K562 (cell line): ENCODE measurements around the gene SMG5. TPM values are rescaled to one million over a fixed set of nuclear protein-coding genes. Genes with fewer than 3 reads are reported as not detected.

ENCODE experiments used
- CBX5 ChIP-seq: IDR thresholded peaks from 2 replicates; pipeline ENCODE4 v1.6.1; 2014; ENCODE audit warnings: low read depth, borderline replicate concordance
- CHCHD3 ChIP-seq: fragments of 250-450 bp; sonication (Bioruptor Pico); IDR thresholded peaks from 2 replicates; pipeline ENCODE4 v2.1.2; 2022; ENCODE audit warnings: mild to moderate bottlenecking
- CXXC5 ChIP-seq: fragments of 250-450 bp; sonication (Bioruptor Pico); IDR thresholded peaks from 2 replicates; pipeline ENCODE4 v1.8.0; 2022; ENCODE audit warnings: inconsistent platforms, mild to moderate bottlenecking, moderate library complexity
- HBP1 ChIP-seq: fragments of 450-650 bp; formaldehyde crosslinking; IDR thresholded peaks from 2 replicates; pipeline ENCODE4 v1.4.0; 2022; ENCODE audit warnings: missing genetic modification characterization
- HEY1 ChIP-seq: fragments of 250-450 bp; sonication (Bioruptor Pico); IDR thresholded peaks from 2 replicates; pipeline ENCODE4 v1.5.0; 2020; ENCODE audit warnings: mild to moderate bottlenecking, moderate library complexity, borderline replicate concordance
- MAFK ChIP-seq: IDR thresholded peaks from 2 replicates; pipeline ENCODE4 v1.6.1; 2011; ENCODE audit warnings: low read length, improper control_type of control experiment
- MAX ChIP-seq: sonication (generic); formaldehyde crosslinking; IDR thresholded peaks from 2 replicates; pipeline ENCODE4 v1.9.0; 2022; ENCODE audit warnings: mild to moderate bottlenecking, missing genetic modification reagents
- MAZ ChIP-seq, 2 experiments: fragments of 450-650 bp in 1 of 2; sonication (generic) in 1 of 2; formaldehyde crosslinking; IDR thresholded peaks in 1 of 2; conservative IDR thresholded peaks in 1 of 2; 2 replicates each; pipeline versions ENCODE4 v1.4.0 to v1.5.0; 2020; ENCODE audit warnings: mild to moderate bottlenecking in 1 of 2, missing genetic modification reagents in 1 of 2
- MYNN ChIP-seq, 2 experiments: sonication (generic); formaldehyde crosslinking in 1 of 2; IDR thresholded peaks; 2 replicates each; pipeline versions ENCODE4 v1.5.0 to v1.6.1; 2016 to 2020; ENCODE audit warnings: antibody characterized with exemption in 1 of 2, missing genetic modification reagents in 1 of 2
- POLR3G ChIP-seq: IDR thresholded peaks from 2 replicates; pipeline ENCODE4 v1.6.1; 2011; ENCODE audit not compliant: insufficient read length, insufficient replicate concordance; ENCODE audit errors: extremely low read depth
- PRPF4 ChIP-seq: fragments of 200-400 bp; formaldehyde crosslinking; IDR thresholded peaks from one replicate; pipeline ENCODE4 v1.6.1; 2017; ENCODE audit warnings: low read length, low read depth, mild to moderate bottlenecking; ENCODE audit not compliant: insufficient read depth, poor library complexity, severe bottlenecking
- RBM17 ChIP-seq: fragments of 200-400 bp; formaldehyde crosslinking; IDR thresholded peaks from 2 replicates; pipeline ENCODE4 v1.6.1; 2017; ENCODE audit warnings: low read depth, mild to moderate bottlenecking, low read length, borderline replicate concordance
- RBM39 ChIP-seq: fragments of 200-400 bp; formaldehyde crosslinking; optimal IDR thresholded peaks from 2 replicates; pipeline ENCODE3; 2018; ENCODE audit warnings: low read depth, low read length
- RNF219 ChIP-seq: fragments of 250-450 bp; sonication (Bioruptor Pico); IDR thresholded peaks from 2 replicates; pipeline ENCODE4 v1.5.0; 2022; ENCODE audit warnings: mild to moderate bottlenecking
- SMARCA4 ChIP-seq: fragments of 450-650 bp; IDR thresholded peaks from 2 replicates; pipeline ENCODE4 v1.6.1; 2016
- THRAP3 ChIP-seq: fragments of 450-650 bp; IDR thresholded peaks from 2 replicates; pipeline ENCODE4 v1.6.1; 2016; ENCODE audit warnings: mild to moderate bottlenecking, inconsistent platforms, borderline replicate concordance
- YBX1 ChIP-seq: fragments of 450-650 bp; IDR thresholded peaks from 2 replicates; pipeline ENCODE4 v1.7.1; 2016; ENCODE audit warnings: mild to moderate bottlenecking
- ZBTB26 ChIP-seq: fragments of 450-650 bp; formaldehyde crosslinking; IDR thresholded peaks from 2 replicates; pipeline ENCODE4 v1.4.0; 2022; ENCODE audit warnings: missing genetic modification characterization
- ZFP91 ChIP-seq: sonication (generic); formaldehyde crosslinking; IDR thresholded peaks from 2 replicates; pipeline ENCODE4 v1.8.0; 2022; ENCODE audit warnings: mild to moderate bottlenecking, missing genetic modification reagents
- ZNF184 ChIP-seq: sonication (generic); formaldehyde crosslinking; IDR thresholded peaks from 2 replicates; pipeline ENCODE4 v1.5.0; 2020; ENCODE audit warnings: missing genetic modification reagents
- ZNF584 ChIP-seq: fragments of 200-800 bp; sonication (Bioruptor generic); IDR thresholded peaks from 2 replicates; pipeline ENCODE4 v1.6.1; 2016; ENCODE audit warnings: low read depth, mild to moderate bottlenecking, missing genetic modification characterization, missing compliant biosample characterization
- ZNF707 ChIP-seq: fragments of 250-450 bp; sonication (Bioruptor Pico); conservative IDR thresholded peaks from 2 replicates; pipeline ENCODE4 v1.8.0; 2022; ENCODE audit warnings: inconsistent platforms, mild to moderate bottlenecking, moderate library complexity
- polyA plus RNA-seq, 8 experiments: library from polyadenylated mRNA; depleted of rRNA in 4 of 8; stranded (reverse) in 5 of 8; unstranded in 3 of 8; fragments of >200 nt; fragmentation: Nextera tagmentation in 2 of 8; fragmentation: Illumina TruSeq in 1 of 8; extraction: Ambion mirVana in 2 of 8; extraction: Trizol in 1 of 8; gene quantifications; 2 replicates each; pipeline versions ENCODE4 v1.2.1 to v1.2.3, GENCODE V29; 2011 to 2014; ENCODE audit warnings: inconsistent platforms in 1 of 8, missing spikeins in 1 of 8
- total RNA-seq, 7 experiments: library from RNA; depleted of rRNA in 6 of 7; stranded (reverse); fragments of >200 nt in 6 of 7; fragmentation: Illumina TruSeq in 2 of 7; extraction: Trizol in 2 of 7; gene quantifications; 2 replicates each; pipeline versions ENCODE4 v1.2.1 to v1.2.3, GENCODE V29; 2011 to 2021; ENCODE audit warnings: low replicate concordance in 1 of 7

SMG5 gene
- total and polyA plus RNA-seq, 9 of the 15 experiments (the other 6 are each of a cell fraction or from before 2014, with no cell fraction given) = 1.4 to 85.9 (median 53.0) TPM

- TF ChIP-seq RBM39 = no peak
- no peak for TF ChIP-seq ZNF184
- TF ChIP-seq MAX = peak; percentile 59
- TF ChIP-seq SMARCA4 = no peak
- peak; percentile 84 to 92 for TF ChIP-seq MAZ (CRISPR knock-in tag; conservative IDR thresholded peaks at IDR 0.05 in 1 of 2, IDR thresholded peaks at IDR 0.05 in 1 of 2)
- TF ChIP-seq POLR3G = no peak
- peak; percentile 55; the same call in 1 of the 2 replicates for TF ChIP-seq MYNN (IDR thresholded peaks at IDR 0.05)
- TF ChIP-seq MYNN (CRISPR knock-in tag; IDR thresholded peaks at IDR 0.05) = no peak
- peak; percentile 57; the same call in 1 of the 2 replicates for TF ChIP-seq CHCHD3 (CRISPR knock-in tag)
- no peak for TF ChIP-seq YBX1
- TF ChIP-seq THRAP3 = no peak
- no peak for TF ChIP-seq ZNF707 (CRISPR knock-in tag)
- no peak for TF ChIP-seq HEY1
- TF ChIP-seq CBX5 = no peak
- TF ChIP-seq RNF219 (CRISPR knock-in tag) = no peak
- no peak for TF ChIP-seq ZBTB26
- TF ChIP-seq CXXC5 = peak; percentile 77
- TF ChIP-seq RBM17 = no peak
- no peak for TF ChIP-seq ZNF584 (CRISPR knock-in tag)
- TF ChIP-seq HBP1 (CRISPR knock-in tag) = no peak
- no peak for TF ChIP-seq MAFK
- TF ChIP-seq PRPF4 = peak; percentile 63
- TF ChIP-seq ZFP91 (CRISPR knock-in tag) = 0 out of 2 replicates have a peak, but pooled peaks have one; percentile 57
Measured at GRCh38 chr1:156282479-156283222, at the start of gene SMG5 (continued).
